SK-N-SH (cell line): Measurements from ENCODE around the gene MANSC1.
A peak's percentile ranks its signal among the peaks of the same experiment; 100 is the strongest.

ENCODE experiments used
- EP300 ChIP-seq, 2 experiments: IDR thresholded peaks; 2 replicates each; pipeline versions ENCODE4 v1.4.0 to v1.6.1; 2012; ENCODE audit warnings: borderline replicate concordance in 1 of 2, low read depth in 1 of 2, low read length in 1 of 2
- POLR2AphosphoS5 ChIP-seq: IDR thresholded peaks from 2 replicates; pipeline ENCODE4 v1.6.1; 2012; ENCODE audit warnings: low read depth, low read length
- TCF12 ChIP-seq: IDR thresholded peaks from 2 replicates; pipeline ENCODE4 v1.4.0; 2012
- TF ChIP-seq, protein P1 (sequence below): IDR thresholded peaks from 2 replicates; pipeline ENCODE4 v1.6.1; 2012; ENCODE audit warnings: mild to moderate bottlenecking, low read depth, low read length, moderate library complexity
- TF ChIP-seq, protein P2 (sequence below): fragments of 200-600 bp; sonication (generic); IDR thresholded peaks from 2 replicates; pipeline ENCODE4 v1.6.1; 2017; ENCODE audit warnings: antibody characterized with exemption, mild to moderate bottlenecking, moderate library complexity

DNA sequence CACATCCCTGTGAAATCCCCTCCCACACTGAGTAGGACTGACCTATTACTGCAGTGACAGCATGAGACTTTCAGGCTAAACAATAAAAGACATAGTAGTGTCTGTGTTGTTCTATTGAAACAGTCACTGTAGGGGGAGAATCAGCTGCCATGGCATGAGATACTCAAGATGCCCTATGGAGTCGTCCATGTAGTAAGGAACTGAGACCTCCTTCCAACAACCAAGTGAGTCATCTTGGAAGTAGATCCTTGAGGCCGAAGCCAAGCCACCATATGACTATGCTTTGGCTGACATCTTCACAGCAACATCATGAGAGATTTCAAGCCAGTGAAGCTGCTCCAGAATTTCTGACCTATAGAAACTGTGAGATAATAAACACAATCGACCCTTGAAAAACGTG lies 71.1 kb downstream of the MANSC1 start:
- TF ChIP-seq, protein P1, sequence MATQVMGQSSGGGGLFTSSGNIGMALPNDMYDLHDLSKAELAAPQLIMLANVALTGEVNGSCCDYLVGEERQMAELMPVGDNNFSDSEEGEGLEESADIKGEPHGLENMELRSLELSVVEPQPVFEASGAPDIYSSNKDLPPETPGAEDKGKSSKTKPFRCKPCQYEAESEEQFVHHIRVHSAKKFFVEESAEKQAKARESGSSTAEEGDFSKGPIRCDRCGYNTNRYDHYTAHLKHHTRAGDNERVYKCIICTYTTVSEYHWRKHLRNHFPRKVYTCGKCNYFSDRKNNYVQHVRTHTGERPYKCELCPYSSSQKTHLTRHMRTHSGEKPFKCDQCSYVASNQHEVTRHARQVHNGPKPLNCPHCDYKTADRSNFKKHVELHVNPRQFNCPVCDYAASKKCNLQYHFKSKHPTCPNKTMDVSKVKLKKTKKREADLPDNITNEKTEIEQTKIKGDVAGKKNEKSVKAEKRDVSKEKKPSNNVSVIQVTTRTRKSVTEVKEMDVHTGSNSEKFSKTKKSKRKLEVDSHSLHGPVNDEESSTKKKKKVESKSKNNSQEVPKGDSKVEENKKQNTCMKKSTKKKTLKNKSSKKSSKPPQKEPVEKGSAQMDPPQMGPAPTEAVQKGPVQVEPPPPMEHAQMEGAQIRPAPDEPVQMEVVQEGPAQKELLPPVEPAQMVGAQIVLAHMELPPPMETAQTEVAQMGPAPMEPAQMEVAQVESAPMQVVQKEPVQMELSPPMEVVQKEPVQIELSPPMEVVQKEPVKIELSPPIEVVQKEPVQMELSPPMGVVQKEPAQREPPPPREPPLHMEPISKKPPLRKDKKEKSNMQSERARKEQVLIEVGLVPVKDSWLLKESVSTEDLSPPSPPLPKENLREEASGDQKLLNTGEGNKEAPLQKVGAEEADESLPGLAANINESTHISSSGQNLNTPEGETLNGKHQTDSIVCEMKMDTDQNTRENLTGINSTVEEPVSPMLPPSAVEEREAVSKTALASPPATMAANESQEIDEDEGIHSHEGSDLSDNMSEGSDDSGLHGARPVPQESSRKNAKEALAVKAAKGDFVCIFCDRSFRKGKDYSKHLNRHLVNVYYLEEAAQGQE, result no peak
- no peak for TF ChIP-seq EP300 (IDR thresholded peaks at IDR 0.05; ENCODE audit: borderline replicate concordance in 1 of 2, low read depth in 1 of 2, low read length in 1 of 2)
- TF ChIP-seq POLR2AphosphoS5, result no peak
- TF ChIP-seq, protein P2, sequence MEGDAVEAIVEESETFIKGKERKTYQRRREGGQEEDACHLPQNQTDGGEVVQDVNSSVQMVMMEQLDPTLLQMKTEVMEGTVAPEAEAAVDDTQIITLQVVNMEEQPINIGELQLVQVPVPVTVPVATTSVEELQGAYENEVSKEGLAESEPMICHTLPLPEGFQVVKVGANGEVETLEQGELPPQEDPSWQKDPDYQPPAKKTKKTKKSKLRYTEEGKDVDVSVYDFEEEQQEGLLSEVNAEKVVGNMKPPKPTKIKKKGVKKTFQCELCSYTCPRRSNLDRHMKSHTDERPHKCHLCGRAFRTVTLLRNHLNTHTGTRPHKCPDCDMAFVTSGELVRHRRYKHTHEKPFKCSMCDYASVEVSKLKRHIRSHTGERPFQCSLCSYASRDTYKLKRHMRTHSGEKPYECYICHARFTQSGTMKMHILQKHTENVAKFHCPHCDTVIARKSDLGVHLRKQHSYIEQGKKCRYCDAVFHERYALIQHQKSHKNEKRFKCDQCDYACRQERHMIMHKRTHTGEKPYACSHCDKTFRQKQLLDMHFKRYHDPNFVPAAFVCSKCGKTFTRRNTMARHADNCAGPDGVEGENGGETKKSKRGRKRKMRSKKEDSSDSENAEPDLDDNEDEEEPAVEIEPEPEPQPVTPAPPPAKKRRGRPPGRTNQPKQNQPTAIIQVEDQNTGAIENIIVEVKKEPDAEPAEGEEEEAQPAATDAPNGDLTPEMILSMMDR, result no peak
- peak; percentile 53 for TF ChIP-seq TCF12
